ENCODE data around the gene SLC38A2.

Gene SLC38A2

DNA sequence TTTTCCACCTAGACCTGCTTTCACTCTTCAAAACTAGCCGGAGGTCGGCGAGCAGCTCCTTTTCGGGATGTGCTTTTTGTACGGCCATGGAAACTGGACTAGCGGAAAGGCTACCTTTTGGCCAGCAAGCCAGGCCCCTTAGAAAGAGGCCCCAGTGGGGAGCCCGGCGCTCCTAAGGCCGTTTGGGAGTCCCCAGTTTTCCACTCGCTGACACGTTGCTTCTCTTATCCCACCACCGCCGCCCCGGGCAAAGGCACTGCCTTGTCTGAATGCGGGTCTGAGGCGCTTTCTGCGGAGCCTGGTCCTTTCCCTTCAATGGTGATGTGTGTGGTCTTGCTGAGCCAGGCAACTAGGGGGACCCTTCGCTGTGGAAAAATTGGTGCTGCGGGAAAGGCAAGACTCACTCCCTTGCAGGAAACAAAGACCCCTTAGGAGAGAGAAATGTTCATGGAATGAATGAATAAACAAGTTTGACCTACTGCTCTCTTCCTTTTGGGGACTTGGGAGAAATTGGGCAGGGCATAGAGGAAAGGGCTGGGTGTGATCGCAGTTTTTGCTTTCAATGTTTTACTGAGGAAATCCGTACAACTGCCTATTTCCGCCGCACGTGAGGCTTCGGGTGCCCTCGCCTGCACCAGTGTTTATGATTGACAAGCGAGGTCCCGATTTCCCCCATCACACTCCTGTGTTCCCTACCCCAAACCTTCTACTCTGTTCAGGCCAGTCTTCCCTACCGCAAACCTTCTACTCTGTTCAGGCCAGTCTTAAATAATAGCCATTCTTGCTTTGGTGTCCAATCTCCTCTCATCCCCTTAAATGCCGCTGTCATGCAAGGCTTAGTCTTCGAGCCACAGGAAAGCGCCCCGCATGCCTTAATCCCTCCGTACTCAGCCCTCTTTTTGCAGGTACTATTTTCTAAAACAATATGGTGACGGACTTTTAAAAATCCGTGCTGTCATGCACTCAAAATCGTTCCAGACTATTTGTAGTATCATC lies 1.0 kb upstream of the SLC38A2 start:
- DNase-seq = peak in 1 of 2 experiments; percentile 15

DNA sequence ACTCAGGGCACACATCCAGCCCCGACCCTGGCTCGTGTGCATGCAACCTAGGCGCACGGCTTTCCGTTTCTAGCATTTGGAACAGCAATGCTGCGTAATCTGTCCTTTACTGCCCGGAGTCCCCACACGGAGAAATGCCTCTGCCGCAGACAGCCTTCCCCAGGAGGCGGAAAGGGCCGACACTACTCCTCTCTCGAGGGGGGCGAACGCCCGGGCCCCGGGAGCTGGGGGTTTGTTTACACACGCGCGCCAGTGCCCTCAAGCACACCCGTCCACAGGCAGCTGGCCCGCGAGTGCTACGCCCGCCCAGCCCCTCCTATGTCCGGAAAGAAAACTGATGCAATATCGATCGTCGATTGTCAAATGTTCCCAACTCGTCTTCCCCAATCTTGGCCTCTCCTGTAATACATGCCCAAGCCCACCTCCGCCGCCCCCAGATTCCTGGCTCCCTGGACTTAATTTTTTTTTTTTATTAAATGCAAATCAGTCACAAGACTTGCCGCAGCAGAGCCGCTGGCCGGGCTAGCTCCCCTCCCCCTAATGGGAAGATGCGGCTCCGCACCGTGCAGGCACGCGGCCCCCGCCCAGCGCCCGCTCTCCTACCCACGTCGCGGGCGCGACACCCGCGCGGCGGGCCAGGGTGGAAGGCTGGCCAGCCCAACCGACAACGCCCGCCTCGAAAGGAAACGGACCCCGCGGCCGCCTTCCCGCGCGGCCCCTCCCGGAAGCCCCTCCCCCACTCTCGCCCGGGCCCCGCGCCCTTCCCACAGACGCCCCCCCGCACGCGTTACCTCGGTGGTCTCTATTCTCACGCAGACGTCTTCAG lies 642 bp downstream of the SLC38A2 start:
- peak in 1 of 2 experiments; percentile 38 for DNase-seq

DNA sequence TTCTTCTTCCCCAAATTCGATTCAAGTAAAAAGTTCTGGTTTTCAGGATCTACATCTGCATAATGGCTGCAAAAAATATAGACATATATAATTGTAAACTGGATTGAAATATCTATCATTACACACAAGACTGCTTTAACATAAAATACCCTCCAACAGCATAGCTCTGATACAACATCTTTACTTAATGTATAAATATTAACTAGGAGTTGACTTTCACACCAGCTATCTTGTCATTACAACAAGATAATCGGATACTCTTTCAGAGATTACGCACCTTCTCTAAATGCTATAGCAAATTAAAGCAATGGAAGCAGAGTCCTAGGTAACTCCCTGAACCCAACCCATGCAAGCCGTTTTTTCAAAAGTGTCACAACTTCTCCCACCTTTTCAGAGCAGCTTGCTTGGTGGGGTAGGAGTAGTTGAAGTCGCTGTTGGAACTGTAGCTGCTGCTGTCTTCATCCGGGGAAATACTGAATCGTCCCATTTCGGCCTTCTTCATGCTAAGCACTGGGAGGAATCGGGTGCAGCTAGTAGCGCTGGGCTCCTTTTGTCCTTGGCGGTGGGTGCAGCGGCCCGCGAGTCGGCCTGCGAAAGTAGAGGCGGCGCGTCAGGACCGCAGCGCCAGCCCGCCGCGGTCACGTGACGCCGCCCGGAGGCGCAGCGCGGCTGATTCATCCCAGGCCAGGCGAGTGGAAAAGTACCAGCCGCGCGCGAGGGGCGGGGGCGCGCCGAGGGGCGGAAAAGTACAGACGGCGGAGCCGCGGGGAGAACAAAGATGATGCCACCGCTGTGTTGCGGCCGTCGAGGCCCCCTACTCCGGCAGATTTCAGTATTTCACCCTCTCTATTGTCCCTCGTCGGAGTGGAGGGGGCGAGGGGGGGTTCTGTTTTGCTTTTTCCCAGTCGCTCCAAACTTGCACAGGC lies 1.5 kb downstream of the SLC38A2 start:
- DNase-seq = peak; percentile 90 to 92

DNA sequence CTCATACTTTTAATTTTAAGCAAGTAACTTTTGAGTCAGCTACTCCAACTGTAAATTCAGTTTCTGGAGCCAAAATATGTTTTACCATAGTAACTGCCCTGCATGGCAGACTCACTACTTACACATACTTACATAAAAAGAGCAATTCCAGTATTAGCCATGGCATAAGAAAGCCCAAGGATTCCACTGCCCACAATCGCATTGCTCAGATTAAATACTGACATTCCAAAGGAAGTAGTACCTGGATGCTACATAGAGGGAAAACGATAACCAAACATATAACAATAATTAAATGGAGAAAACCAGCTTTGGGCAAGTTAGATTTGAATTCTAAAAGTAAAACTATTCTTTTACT lies 2.2 kb downstream of the SLC38A2 start:
- DNase-seq = no peak

DNA sequence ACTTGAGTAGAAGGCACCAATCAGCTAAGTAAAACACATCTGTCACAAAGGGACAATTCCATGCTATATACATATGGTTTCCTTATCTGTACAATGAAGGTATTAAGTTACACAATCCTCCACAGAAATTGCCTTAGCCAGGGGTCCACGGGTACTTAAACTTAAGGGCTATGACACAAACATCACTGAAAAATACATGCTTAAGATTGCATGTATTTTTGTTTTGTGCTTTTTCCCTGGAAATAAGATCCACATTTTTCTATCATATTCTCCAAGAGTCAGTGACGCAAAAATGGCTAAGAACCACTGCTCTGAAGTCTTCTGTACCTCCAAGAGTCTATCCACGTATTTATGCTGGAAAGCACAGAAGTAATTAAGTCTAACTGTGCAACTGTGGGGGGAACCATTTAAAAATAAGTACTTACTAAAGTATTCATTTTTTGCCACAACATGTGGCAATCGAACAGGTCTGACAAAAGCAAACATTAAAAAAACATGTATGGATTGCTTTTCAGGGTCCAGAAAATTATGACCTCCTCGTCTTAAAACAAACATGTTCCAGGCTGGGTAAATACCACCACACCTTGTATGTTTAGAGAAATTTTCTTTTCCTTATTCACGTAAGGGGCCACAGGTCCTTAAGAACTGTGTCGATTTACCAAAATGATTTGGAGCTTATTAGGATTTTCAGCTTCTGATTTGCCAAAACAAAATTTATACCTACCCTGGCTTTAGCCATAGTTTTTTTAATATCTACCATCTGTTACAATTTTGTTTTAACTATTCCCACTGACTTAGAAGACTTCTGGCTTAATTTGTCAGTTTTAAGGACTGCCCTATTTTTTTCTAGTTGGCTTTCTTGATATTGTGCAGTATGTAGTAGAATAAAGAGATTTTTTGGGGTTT lies 2.8 kb downstream of the SLC38A2 start:
- DNase-seq = no peak

DNA sequence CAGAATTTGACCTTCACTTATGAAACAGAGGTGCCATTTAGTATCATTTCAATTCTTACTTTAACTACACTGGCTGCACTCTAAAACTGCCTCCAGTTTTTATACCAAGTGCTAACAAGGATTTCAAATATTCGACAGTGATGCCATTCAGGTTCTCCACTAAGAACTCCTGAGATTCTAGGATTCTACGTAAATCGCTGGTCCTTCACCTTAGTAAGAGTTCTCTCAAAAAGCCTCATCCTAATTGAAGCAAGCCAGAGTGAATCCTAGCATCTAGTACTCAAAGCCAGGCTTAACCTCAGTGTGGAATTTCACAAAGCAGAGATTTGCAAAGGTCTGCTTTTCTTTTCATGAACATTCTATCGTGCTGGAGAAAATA lies 3.5 kb downstream of the SLC38A2 start:
- DNase-seq = no peak

DNA sequence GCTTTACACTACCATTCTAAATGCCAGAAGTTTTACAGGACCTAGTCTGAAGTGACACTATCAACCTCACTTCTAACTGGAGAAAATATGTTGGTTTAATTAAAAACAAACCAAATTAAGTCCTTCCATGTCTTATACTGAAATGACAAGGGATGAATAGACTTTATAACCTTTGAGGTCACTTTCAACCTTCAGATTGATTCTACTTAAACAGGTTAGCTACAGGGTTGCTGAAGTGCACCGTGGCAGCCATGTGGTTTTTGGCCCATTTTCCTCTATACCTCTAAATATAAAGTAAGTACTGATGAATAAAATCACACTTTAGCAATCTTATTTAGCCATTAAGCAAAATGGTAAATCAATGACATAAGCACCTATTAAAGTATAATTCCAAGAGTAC lies 3.9 kb downstream of the SLC38A2 start:
- no peak for DNase-seq

DNA sequence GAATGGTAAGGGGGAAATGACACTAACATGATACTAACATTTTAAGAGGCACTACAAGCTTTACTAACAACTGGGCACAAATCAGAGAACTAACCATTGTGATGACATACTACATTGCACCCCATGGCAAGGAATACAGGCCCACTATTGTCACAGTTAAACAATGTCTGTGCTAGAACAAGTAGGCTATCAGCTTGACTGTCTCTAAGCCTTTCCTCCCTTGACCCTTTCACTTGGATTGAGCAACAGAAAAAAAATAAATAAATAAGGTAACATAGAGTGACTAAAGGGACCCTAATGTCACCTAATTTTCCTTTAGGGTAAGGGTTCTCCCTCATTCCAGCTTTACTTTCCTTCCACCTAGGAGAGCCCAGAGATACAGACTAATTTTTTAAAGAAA lies 4.4 kb downstream of the SLC38A2 start:
- no peak for DNase-seq

DNA sequence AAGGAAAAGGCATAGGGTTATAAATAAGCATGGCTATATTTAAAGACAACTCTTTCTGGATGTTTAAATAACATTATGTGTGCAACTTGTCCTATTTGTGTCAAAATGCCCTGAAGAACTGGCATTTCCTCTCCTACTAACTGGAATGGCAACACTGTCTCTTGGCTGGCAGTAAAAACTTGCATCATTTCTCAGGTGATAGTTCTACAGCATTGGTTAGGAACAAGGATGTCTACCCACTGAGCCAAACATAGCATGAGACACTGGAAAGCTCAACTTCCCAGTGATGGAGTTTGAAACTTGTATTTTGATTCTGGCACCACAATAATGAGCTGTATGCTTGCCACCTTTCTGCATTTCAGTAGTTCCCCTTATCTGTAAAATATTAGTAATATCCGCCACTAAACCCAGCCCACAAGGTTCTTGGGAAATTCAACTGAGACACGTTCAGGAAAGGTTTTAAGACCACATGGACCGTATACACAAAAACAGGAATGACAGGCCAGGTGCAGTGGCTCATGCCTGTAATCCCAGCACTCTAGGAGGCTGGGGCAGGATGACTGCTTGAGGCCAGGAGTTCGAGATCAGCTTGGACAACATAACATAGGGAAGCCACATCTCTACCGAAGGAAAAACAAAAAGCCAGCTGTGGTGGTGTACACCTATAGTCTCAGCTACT lies 5.1 kb downstream of the SLC38A2 start:
- DNase-seq = no peak

DNA sequence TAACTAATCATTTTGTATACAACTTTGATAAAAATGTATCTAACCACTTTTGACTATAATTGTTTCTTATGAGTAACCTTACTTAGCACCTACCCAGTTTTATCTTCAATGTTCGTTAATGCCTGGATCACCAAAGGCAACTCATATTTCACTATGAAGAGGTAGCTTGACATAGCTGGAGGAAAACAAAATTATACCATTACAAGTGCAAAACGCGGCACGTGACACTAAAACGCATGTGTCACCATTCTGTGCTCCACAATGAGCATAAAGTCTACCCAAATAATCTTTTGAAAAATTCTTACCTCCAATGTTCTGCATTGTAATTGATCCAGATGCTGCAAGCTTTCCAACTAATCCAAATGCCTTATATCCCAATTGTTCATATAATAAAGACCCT lies 5.8 kb downstream of the SLC38A2 start:
- no peak for DNase-seq

GRCh38 chr12:46365951-46366379 lies 6.6 kb downstream of the SLC38A2 start:
- no peak for DNase-seq

- DNase-seq = no peak
Observed at GRCh38 chr12:46364777-46365580, 7.6 kb downstream of the SLC38A2 start.

GRCh38 chr12:46364300-46364696 lies 8.3 kb downstream of the SLC38A2 start:
- DNase-seq = no peak

GRCh38 chr12:46363582-46364299 lies 8.8 kb downstream of the SLC38A2 start:
- DNase-seq = no peak

- DNase-seq = no peak
Observed at GRCh38 chr12:46362895-46363581, 9.5 kb downstream of the SLC38A2 start.

GRCh38 chr12:46361667-46362034 lies 10.9 kb downstream of the SLC38A2 start:
- no peak for DNase-seq

- DNase-seq = no peak
Observed at GRCh38 chr12:46360908-46361666, 11.5 kb downstream of the SLC38A2 start.

DNA sequence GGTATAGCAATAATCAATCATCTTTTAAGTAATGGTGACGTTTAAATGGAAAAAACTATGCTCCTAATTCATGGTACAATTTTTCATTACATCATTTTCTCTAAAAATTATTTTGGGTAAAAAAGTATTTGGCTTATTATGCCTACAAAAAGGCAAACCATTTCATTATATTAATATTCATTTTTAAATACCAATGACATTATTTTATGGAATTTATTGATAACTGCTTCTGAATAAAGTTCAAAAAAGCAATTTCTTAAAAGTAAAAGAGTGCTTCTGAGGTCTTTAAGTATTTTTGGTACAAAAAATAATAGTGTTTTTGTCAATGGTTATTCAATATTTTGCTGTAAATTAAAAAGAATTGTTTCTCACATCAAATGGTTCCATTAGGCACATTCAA lies 12.2 kb downstream of the SLC38A2 start:
- no peak for DNase-seq
